HCT116 (cell line): ENCODE measurements around the gene IQGAP2. TPM values are rescaled to one million over a fixed set of nuclear protein-coding genes. Genes with fewer than 3 reads are reported as not detected.

ENCODE experiments used
- ATAC-seq: fragments of 200-7000 bp; cut with Tn5 transposase; 2 replicates; pipeline ENCODE4 v1.9.1; 2020; ENCODE audit warnings: mild to moderate bottlenecking, moderate library complexity
- BruUV-seq: library from RNA; stranded (reverse); fragments of 400-500 nt; replicated peaks from 2 replicates; lab custom pipeline; 2021; lab: Mats Ljungman, UMichigan
- CTCF ChIA-PET: fragments of 300-600 bp; sonication (Branson Sonifier 250); formaldehyde crosslinking; loops from one replicate; lab custom pipeline; 2021; ENCODE audit warnings: antibody characterized with exemption; lab: Charles Lee
- POLR2A ChIA-PET: fragments of 300-600, 350-600 bp; sonication (Branson Sonifier 250); formaldehyde crosslinking; loops from one replicate; lab custom pipeline; 2021; ENCODE audit warnings: antibody characterized with exemption; lab: Charles Lee
- RAD21 ChIA-PET, 2 experiments: fragments of 300-600 bp; sonication (Branson Sonifier 250); formaldehyde crosslinking; loops; one replicate each; lab custom pipeline; 2023; ENCODE audit warnings: low total read pairs in 2 of 2; ENCODE audit not compliant: uncharacterized antibody in 2 of 2, unreplicated experiment in 2 of 2, low non-redundant PET in 1 of 2; lab: Charles Lee
- DNase-seq: peaks from one replicate; pipeline ENCODE4 v3.0.0-alpha.2; 2010; ENCODE audit warnings: low read depth, low spot score
- H2AFZ ChIP-seq: fragments of 200-600 bp; shearing (Covaris generic), sonication (generic); 2 replicates; pipeline ENCODE4 v1.6.1; 2017; ENCODE audit warnings: low read depth, mixed run types, mixed read lengths, antibody characterized with exemption, low read length; ENCODE audit not compliant: poor library complexity, severe bottlenecking
- H3K27ac ChIP-seq: 2 replicates; pipeline ENCODE4 v1.5.1; 2012; ENCODE audit warnings: low read depth, low read length
- H3K27me3 ChIP-seq: fragments of 200-600 bp; sonication (generic); 2 replicates; pipeline ENCODE4 v1.6.1; 2016; ENCODE audit warnings: mixed run types, low read length, mixed read lengths; ENCODE audit not compliant: insufficient read depth
- H3K36me3 ChIP-seq, 2 experiments: fragments of 200-500 bp in 1 of 2; fragments of 200-600 bp in 1 of 2; sonication (Bioruptor generic) in 1 of 2; sonication (generic) in 1 of 2; 2 replicates each; pipeline versions ENCODE4 v1.5.1 to v1.6.1; 2014 to 2016; ENCODE audit warnings: low read length in 2 of 2, inconsistent platforms in 1 of 2, mixed read lengths in 1 of 2, mixed run types in 1 of 2; ENCODE audit not compliant: insufficient read depth in 2 of 2, control insufficient read depth in 1 of 2
- H3K4me1 ChIP-seq, 2 experiments: fragments of 200-600 bp in 1 of 2; sonication (generic) in 1 of 2; 2 replicates each; pipeline versions ENCODE4 v1.5.1 to v1.6.1; 2012 to 2017; ENCODE audit warnings: low read length in 2 of 2, inconsistent platforms in 1 of 2, mild to moderate bottlenecking in 1 of 2, mixed read lengths in 1 of 2, mixed run types in 1 of 2, moderate library complexity in 1 of 2; ENCODE audit not compliant: insufficient read depth in 2 of 2, control insufficient read depth in 1 of 2
- H3K4me2 ChIP-seq: fragments of 200-600 bp; sonication (generic); 2 replicates; pipeline ENCODE4 v1.6.1; 2017; ENCODE audit warnings: mixed run types, low read length, mixed read lengths
- H3K4me3 ChIP-seq, 2 experiments: fragments of 200-600 bp in 1 of 2; sonication (generic) in 1 of 2; replicated peaks in 1 of 2; 2 replicates each; pipeline ENCODE4 v1.5.1; 2011 to 2016; ENCODE audit warnings: low read length in 2 of 2, control low read depth in 1 of 2, low read depth in 1 of 2, mild to moderate bottlenecking in 1 of 2, mixed read lengths in 1 of 2, mixed run types in 1 of 2
- H3K79me2 ChIP-seq: fragments of 200-600 bp; sonication (generic); 2 replicates; pipeline ENCODE4 v1.6.1; 2017; ENCODE audit warnings: mild to moderate bottlenecking, mixed run types, low read length, moderate library complexity, mixed read lengths; ENCODE audit not compliant: insufficient read depth
- H3K9ac ChIP-seq: fragments of 200-600 bp; sonication (generic); 2 replicates; pipeline ENCODE4 v1.6.1; 2016; ENCODE audit warnings: low read length, mixed read lengths
- H3K9me2 ChIP-seq: fragments of 200-600 bp; sonication (generic), shearing (Covaris generic); 2 replicates; pipeline ENCODE4 v1.6.1; 2017; ENCODE audit warnings: mixed run types, mild to moderate bottlenecking, moderate library complexity; ENCODE audit not compliant: insufficient read depth
- H3K9me3 ChIP-seq, 2 experiments: fragments of 200-500 bp in 1 of 2; fragments of 200-600 bp in 1 of 2; sonication (Bioruptor generic) in 1 of 2; sonication (generic) in 1 of 2; 2 replicates each; pipeline ENCODE4 v1.6.1; 2014 to 2017; ENCODE audit warnings: low read length in 2 of 2, mixed read lengths in 2 of 2, inconsistent platforms in 1 of 2, low read depth in 1 of 2, mild to moderate bottlenecking in 1 of 2, mixed run types in 1 of 2, moderate library complexity in 1 of 2; ENCODE audit not compliant: control insufficient read depth in 1 of 2, insufficient read depth in 1 of 2
- H4K20me1 ChIP-seq: fragments of 200-600 bp; sonication (generic), shearing (Covaris generic); 2 replicates; pipeline ENCODE4 v1.6.1; 2017; ENCODE audit warnings: mixed run types, mild to moderate bottlenecking, moderate library complexity; ENCODE audit not compliant: insufficient read depth
- CBX3 ChIP-seq: IDR thresholded peaks from 2 replicates; pipeline ENCODE4 v1.6.1; 2012; ENCODE audit warnings: low read depth
- EGR1 ChIP-seq: IDR thresholded peaks from 2 replicates; pipeline ENCODE4 v1.6.1; 2012; ENCODE audit warnings: low read depth
- EZH2phosphoT487 ChIP-seq: fragments of 200-600 bp; IDR thresholded peaks from 2 replicates; pipeline ENCODE4 v1.6.1; 2018; ENCODE audit warnings: antibody characterized with exemption, borderline replicate concordance
- FOSL1 ChIP-seq: IDR thresholded peaks from 2 replicates; pipeline ENCODE4 v1.6.1; 2012; ENCODE audit warnings: low read depth
- JUND ChIP-seq: IDR thresholded peaks from 2 replicates; pipeline ENCODE4 v1.6.1; 2012
- POLR2AphosphoS5 ChIP-seq: IDR thresholded peaks from 2 replicates; pipeline ENCODE4 v1.6.1; 2011; ENCODE audit warnings: mild to moderate bottlenecking, low read depth, low read length, moderate library complexity
- RAD21 ChIP-seq: IDR thresholded peaks from 2 replicates; pipeline ENCODE4 v1.6.1; 2012; ENCODE audit warnings: low read depth, mild to moderate bottlenecking
- SIN3A ChIP-seq: IDR thresholded peaks from 2 replicates; pipeline ENCODE4 v1.6.1; 2012; ENCODE audit warnings: low read depth
- SRF ChIP-seq: IDR thresholded peaks from 2 replicates; pipeline ENCODE4 v1.6.1; 2012; ENCODE audit warnings: low read depth
- TCF7L2 ChIP-seq: IDR thresholded peaks from 2 replicates; pipeline ENCODE4 v1.7.0; 2011; ENCODE audit warnings: borderline replicate concordance, inconsistent platforms; ENCODE audit not compliant: insufficient read depth, insufficient read length; ENCODE audit errors: extremely low read depth
- ZNF274 ChIP-seq: fragments of 200-500 bp; sonication (Bioruptor generic); IDR thresholded peaks from 2 replicates; pipeline ENCODE4 v1.6.1; 2014; ENCODE audit warnings: mild to moderate bottlenecking, low read depth, low read length, inconsistent platforms
- intact Hi-C: fragments of 100-400 bp; cut with micrococcal nuclease; formaldehyde crosslinking; loops from 2 replicates; pipeline ENCODE4 v1.10.0; 2022
- total RNA-seq: library from RNA; stranded (reverse); gene quantifications from one replicate; pipeline ENCODE4 v1.2.1, GENCODE V29; 2021; ENCODE audit not compliant: unreplicated experiment
- TF ChIP-seq, protein P1 (sequence below): IDR thresholded peaks from 2 replicates; pipeline ENCODE4 v1.6.1; 2012
- TF ChIP-seq, protein P2 (sequence below): IDR thresholded peaks from 2 replicates; pipeline ENCODE4 v1.6.1; 2012; ENCODE audit warnings: low read depth
- TF ChIP-seq, protein P3 (sequence below): IDR thresholded peaks from 2 replicates; pipeline ENCODE4 v1.6.1; 2012
- TF ChIP-seq, protein P4 (sequence below), 3 experiments: fragments of 200-600 bp in 1 of 3; sonication (generic) in 1 of 3; IDR thresholded peaks in 2 of 3; conservative IDR thresholded peaks in 1 of 3; 2 replicates each; pipeline ENCODE4 v1.5.1; 2012 to 2017; ENCODE audit warnings: low read depth in 2 of 3, low read length in 2 of 3, antibody characterized with exemption in 1 of 3, borderline replicate concordance in 1 of 3, control low read depth in 1 of 3, mild to moderate bottlenecking in 1 of 3, mixed read lengths in 1 of 3, mixed run types in 1 of 3, moderate library complexity in 1 of 3; ENCODE audit not compliant: insufficient read depth in 1 of 3

Gene IQGAP2
- total RNA-seq, 1 experiment from 2014 or later: 2.0 TPM

DNA sequence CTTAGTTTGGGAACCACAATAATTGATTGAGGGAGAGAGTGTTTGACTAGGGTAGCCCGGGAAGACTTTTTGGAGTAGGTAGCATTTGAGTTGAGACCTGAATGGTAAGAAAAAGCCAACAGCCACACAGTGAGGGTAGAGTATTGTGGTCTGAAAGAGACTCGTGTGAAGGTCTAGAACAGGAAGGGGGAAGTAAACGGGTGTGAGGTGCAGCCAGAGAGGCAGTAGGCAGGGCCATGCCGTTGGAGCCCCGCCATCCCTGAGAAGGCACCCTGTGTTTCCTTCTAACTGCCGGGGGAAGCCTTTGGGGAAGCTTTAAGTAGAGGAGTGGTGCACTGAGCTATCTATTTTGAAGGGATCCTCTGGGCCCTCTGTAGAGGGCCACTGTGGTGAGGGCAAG, 223.7 kb downstream of the IQGAP2 start:
- Histone ChIP-seq H3K9me2 (no peaks in the 10 kb centered on the region), H3K9me3 (no peaks in the 10 kb centered on the region), H3K4me3 (no peak overlapping the region), H3K79me2 (no peaks in the 10 kb centered on the region), H3K4me1 (peaks cover 0 to 7% of the 10 kb centered on the region in 2 experiments; a peak in 2 of 4 replicates), H2AFZ (no peak overlapping the region), H3K4me2 (no peak overlapping the region), H3K9ac (no peak overlapping the region), H3K36me3 (no peaks in the 10 kb centered on the region), H3K27me3 (no peaks in the 10 kb centered on the region), H3K27ac (no peak overlapping the region), H4K20me1 (no peaks in the 10 kb centered on the region)
- POLR2A ChIA-PET: no interaction called here
- intact Hi-C loops: no loop called here
- CTCF ChIA-PET: no interaction called here
- ATAC-seq (no peak), DNase-seq (no peak)
- no TSS peak for BruUV-seq
- RAD21 ChIA-PET: no interaction called here
- TF ChIP-seq ZNF274: no peak
- TF ChIP-seq, protein P1, sequence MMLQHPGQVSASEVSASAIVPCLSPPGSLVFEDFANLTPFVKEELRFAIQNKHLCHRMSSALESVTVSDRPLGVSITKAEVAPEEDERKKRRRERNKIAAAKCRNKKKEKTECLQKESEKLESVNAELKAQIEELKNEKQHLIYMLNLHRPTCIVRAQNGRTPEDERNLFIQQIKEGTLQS: no peak
- TF ChIP-seq TCF7L2: no peak
- no peak for TF ChIP-seq JUND
- no peak for TF ChIP-seq SRF
- TF ChIP-seq POLR2AphosphoS5: no peak
- no peak for TF ChIP-seq RAD21
- TF ChIP-seq, protein P2, sequence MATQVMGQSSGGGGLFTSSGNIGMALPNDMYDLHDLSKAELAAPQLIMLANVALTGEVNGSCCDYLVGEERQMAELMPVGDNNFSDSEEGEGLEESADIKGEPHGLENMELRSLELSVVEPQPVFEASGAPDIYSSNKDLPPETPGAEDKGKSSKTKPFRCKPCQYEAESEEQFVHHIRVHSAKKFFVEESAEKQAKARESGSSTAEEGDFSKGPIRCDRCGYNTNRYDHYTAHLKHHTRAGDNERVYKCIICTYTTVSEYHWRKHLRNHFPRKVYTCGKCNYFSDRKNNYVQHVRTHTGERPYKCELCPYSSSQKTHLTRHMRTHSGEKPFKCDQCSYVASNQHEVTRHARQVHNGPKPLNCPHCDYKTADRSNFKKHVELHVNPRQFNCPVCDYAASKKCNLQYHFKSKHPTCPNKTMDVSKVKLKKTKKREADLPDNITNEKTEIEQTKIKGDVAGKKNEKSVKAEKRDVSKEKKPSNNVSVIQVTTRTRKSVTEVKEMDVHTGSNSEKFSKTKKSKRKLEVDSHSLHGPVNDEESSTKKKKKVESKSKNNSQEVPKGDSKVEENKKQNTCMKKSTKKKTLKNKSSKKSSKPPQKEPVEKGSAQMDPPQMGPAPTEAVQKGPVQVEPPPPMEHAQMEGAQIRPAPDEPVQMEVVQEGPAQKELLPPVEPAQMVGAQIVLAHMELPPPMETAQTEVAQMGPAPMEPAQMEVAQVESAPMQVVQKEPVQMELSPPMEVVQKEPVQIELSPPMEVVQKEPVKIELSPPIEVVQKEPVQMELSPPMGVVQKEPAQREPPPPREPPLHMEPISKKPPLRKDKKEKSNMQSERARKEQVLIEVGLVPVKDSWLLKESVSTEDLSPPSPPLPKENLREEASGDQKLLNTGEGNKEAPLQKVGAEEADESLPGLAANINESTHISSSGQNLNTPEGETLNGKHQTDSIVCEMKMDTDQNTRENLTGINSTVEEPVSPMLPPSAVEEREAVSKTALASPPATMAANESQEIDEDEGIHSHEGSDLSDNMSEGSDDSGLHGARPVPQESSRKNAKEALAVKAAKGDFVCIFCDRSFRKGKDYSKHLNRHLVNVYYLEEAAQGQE: no peak
- TF ChIP-seq FOSL1: no peak
- TF ChIP-seq SIN3A: no peak
- TF ChIP-seq, protein P3, sequence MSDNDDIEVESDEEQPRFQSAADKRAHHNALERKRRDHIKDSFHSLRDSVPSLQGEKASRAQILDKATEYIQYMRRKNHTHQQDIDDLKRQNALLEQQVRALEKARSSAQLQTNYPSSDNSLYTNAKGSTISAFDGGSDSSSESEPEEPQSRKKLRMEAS: no peak
- no peak for TF ChIP-seq EZH2phosphoT487
- no peak for TF ChIP-seq EGR1
- TF ChIP-seq CBX3: no peak
- TF ChIP-seq, protein P4, sequence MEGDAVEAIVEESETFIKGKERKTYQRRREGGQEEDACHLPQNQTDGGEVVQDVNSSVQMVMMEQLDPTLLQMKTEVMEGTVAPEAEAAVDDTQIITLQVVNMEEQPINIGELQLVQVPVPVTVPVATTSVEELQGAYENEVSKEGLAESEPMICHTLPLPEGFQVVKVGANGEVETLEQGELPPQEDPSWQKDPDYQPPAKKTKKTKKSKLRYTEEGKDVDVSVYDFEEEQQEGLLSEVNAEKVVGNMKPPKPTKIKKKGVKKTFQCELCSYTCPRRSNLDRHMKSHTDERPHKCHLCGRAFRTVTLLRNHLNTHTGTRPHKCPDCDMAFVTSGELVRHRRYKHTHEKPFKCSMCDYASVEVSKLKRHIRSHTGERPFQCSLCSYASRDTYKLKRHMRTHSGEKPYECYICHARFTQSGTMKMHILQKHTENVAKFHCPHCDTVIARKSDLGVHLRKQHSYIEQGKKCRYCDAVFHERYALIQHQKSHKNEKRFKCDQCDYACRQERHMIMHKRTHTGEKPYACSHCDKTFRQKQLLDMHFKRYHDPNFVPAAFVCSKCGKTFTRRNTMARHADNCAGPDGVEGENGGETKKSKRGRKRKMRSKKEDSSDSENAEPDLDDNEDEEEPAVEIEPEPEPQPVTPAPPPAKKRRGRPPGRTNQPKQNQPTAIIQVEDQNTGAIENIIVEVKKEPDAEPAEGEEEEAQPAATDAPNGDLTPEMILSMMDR (IDR thresholded peaks at IDR 0.05 in 2 of 3, conservative IDR thresholded peaks at IDR 0.05 in 1 of 3; ENCODE audit: borderline replicate concordance in 1 of 3, insufficient read depth in 1 of 3, low read depth in 2 of 3, low read length in 2 of 3): no peak
- TF ChIP-seq, all 23 proteins: peak for 0
